GM19099 (cell line): ENCODE data around the gene FAM78A.

Source experiments
- POLR2A ChIP-seq: IDR thresholded peaks from 3 replicates; pipeline ENCODE4 v1.6.1; 2011; ENCODE audit warnings: low read depth; ENCODE audit not compliant: insufficient read length; ENCODE audit errors: extremely low read depth

Gene FAM78A

GRCh38 chr9:131308452-131308851 is 32.1 kb upstream of the FAM78A start:
- no peak for TF ChIP-seq POLR2A

- TF ChIP-seq POLR2A, result no peak
Measured at GRCh38 chr9:131307974-131308373, 31.7 kb upstream of the FAM78A start.

GRCh38 chr9:131306397-131307004 is 30.2 kb upstream of the FAM78A start:
- no peak for TF ChIP-seq POLR2A

GRCh38 chr9:131304676-131305355 is 28.5 kb upstream of the FAM78A start:
- no peak for TF ChIP-seq POLR2A

GRCh38 chr9:131303381-131304321 is 27.3 kb upstream of the FAM78A start:
- no peak for TF ChIP-seq POLR2A

GRCh38 chr9:131302244-131303075 is 26.1 kb upstream of the FAM78A start:
- no peak for TF ChIP-seq POLR2A

- no peak for TF ChIP-seq POLR2A
Measured at GRCh38 chr9:131300444-131300843, 24.1 kb upstream of the FAM78A start.

- TF ChIP-seq POLR2A, result no peak
Measured at GRCh38 chr9:131299961-131300347, 23.6 kb upstream of the FAM78A start.

GRCh38 chr9:131299346-131299960 is 23.1 kb upstream of the FAM78A start:
- no peak for TF ChIP-seq POLR2A

- TF ChIP-seq POLR2A, result no peak
Measured at GRCh38 chr9:131298816-131299215, 22.5 kb upstream of the FAM78A start.

GRCh38 chr9:131298341-131298740 is 22.0 kb upstream of the FAM78A start:
- TF ChIP-seq POLR2A, result no peak

GRCh38 chr9:131297903-131298302 is 21.6 kb upstream of the FAM78A start:
- no peak for TF ChIP-seq POLR2A

- no peak for TF ChIP-seq POLR2A
Measured at GRCh38 chr9:131296906-131297500, 20.7 kb upstream of the FAM78A start.

- TF ChIP-seq POLR2A, result no peak
Measured at GRCh38 chr9:131296460-131296859, 20.1 kb upstream of the FAM78A start.
